Measurements from ENCODE around the gene SOX21. TPM values are rescaled to one million over a fixed set of nuclear protein-coding genes. Genes with fewer than 3 reads are reported as not detected.

Gene SOX21
- total and polyA plus RNA-seq, 2 experiments from 2014 or later: 1.7 to 3.5 TPM

GRCh38 chr13:94700536-94700935, 11.8 kb downstream of the SOX21 start (continued):
- TF ChIP-seq, protein P1, sequence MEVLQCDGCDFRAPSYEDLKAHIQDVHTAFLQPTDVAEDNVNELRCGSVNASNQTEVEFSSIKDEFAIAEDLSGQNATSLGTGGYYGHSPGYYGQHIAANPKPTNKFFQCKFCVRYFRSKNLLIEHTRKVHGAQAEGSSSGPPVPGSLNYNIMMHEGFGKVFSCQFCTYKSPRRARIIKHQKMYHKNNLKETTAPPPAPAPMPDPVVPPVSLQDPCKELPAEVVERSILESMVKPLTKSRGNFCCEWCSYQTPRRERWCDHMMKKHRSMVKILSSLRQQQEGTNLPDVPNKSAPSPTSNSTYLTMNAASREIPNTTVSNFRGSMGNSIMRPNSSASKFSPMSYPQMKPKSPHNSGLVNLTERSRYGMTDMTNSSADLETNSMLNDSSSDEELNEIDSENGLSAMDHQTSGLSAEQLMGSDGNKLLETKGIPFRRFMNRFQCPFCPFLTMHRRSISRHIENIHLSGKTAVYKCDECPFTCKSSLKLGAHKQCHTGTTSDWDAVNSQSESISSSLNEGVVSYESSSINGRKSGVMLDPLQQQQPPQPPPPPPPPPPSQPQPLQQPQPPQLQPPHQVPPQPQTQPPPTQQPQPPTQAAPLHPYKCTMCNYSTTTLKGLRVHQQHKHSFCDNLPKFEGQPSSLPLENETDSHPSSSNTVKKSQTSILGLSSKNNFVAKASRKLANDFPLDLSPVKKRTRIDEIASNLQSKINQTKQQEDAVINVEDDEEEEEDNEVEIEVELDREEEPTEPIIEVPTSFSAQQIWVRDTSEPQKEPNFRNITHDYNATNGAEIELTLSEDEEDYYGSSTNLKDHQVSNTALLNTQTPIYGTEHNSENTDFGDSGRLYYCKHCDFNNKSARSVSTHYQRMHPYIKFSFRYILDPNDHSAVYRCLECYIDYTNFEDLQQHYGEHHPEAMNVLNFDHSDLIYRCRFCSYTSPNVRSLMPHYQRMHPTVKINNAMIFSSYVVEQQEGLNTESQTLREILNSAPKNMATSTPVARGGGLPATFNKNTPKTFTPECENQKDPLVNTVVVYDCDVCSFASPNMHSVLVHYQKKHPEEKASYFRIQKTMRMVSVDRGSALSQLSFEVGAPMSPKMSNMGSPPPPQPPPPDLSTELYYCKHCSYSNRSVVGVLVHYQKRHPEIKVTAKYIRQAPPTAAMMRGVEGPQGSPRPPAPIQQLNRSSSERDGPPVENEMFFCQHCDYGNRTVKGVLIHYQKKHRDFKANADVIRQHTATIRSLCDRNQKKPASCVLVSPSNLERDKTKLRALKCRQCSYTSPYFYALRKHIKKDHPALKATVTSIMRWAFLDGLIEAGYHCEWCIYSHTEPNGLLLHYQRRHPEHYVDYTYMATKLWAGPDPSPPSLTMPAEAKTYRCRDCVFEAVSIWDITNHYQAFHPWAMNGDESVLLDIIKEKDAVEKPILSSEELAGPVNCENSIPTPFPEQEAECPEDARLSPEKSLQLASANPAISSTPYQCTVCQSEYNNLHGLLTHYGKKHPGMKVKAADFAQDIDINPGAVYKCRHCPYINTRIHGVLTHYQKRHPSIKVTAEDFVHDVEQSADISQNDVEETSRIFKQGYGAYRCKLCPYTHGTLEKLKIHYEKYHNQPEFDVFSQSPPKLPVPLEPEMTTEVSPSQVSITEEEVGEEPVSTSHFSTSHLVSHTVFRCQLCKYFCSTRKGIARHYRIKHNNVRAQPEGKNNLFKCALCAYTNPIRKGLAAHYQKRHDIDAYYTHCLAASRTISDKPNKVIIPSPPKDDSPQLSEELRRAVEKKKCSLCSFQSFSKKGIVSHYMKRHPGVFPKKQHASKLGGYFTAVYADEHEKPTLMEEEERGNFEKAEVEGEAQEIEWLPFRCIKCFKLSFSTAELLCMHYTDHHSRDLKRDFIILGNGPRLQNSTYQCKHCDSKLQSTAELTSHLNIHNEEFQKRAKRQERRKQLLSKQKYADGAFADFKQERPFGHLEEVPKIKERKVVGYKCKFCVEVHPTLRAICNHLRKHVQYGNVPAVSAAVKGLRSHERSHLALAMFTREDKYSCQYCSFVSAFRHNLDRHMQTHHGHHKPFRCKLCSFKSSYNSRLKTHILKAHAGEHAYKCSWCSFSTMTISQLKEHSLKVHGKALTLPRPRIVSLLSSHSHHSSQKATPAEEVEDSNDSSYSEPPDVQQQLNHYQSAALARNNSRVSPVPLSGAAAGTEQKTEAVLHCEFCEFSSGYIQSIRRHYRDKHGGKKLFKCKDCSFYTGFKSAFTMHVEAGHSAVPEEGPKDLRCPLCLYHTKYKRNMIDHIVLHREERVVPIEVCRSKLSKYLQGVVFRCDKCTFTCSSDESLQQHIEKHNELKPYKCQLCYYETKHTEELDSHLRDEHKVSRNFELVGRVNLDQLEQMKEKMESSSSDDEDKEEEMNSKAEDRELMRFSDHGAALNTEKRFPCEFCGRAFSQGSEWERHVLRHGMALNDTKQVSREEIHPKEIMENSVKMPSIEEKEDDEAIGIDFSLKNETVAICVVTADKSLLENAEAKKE (CRISPR knock-in tag; IDR thresholded peaks at IDR 0.05): no peak
- TF ChIP-seq JUNB (IDR thresholded peaks at IDR 0.05; ENCODE audit: unreplicated experiment): no peak
- TF ChIP-seq CREB1 (CRISPR knock-in tag; IDR thresholded peaks at IDR 0.05; ENCODE audit: low read depth): no peak
- TF ChIP-seq ZNF331 (CRISPR knock-in tag; IDR thresholded peaks at IDR 0.05; ENCODE audit: low read depth): no peak

- DNase-seq (ENCODE audit: low spot score): no peak
- H3K27ac ChIP-seq (ENCODE audit: low read depth): no peak overlapping the region
- peaks cover 15% of the 10 kb centered on the region; the same call in 2 of the 3 replicates for H3K36me3 Mint-ChIP-seq (ENCODE audit: low read depth)
- H3K4me1 ChIP-seq (ENCODE audit: insufficient read depth): peaks cover 27% of the 10 kb centered on the region
- H3K36me3 ChIP-seq (ENCODE audit: insufficient read depth): no peaks in the 10 kb centered on the region
- peaks cover 64% of the 10 kb centered on the region for H3K27me3 Mint-ChIP-seq (ENCODE audit: insufficient read depth, low read depth, poor library complexity)
- H3K27ac Mint-ChIP-seq: no peak overlapping the region
- no peak overlapping the region for H2AFZ ChIP-seq
- no peaks in the 10 kb centered on the region for H3K9me2 ChIP-seq (ENCODE audit: insufficient read depth)
- H3K4me2 ChIP-seq: no peak overlapping the region
- H3K4me3 ChIP-seq: no peak overlapping the region
- peaks cover 9% of the 10 kb centered on the region; the same call in 1 of the 2 replicates for H3F3A ChIP-seq (replicated peaks; ENCODE audit: low read depth)
- no peak overlapping the region for H3K4me3 Mint-ChIP-seq
- H4K20me1 ChIP-seq (replicated peaks; ENCODE audit: insufficient read depth): no peaks in the 10 kb centered on the region
- no peaks in the 10 kb centered on the region for H3K79me2 ChIP-seq (replicated peaks; ENCODE audit: insufficient read depth)
- peaks cover 21% of the 10 kb centered on the region for H3K4me1 Mint-ChIP-seq
- peaks cover 65% of the 10 kb centered on the region for H3K27me3 ChIP-seq (ENCODE audit: insufficient read depth)
- H3K9me3 Mint-ChIP-seq: peaks cover 16% of the 10 kb centered on the region
- no peak for ATAC-seq
- TF ChIP-seq REST (IDR thresholded peaks at IDR 0.05; ENCODE audit: unreplicated experiment) (no peak), EZH2phosphoT487 (IDR thresholded peaks at IDR 0.05; ENCODE audit: unreplicated experiment) (no peak), ZNF114 (CRISPR knock-in tag; IDR thresholded peaks at IDR 0.05) (no peak)
These were observed 12.3 kb downstream of the SOX21 start for GRCh38 chr13:94700051-94700535.

Data from GM23338 (cell line).